Stimulated activated naive CD4-positive, alpha-beta T cell (primary cell): ENCODE results near the gene UPK3A.
"Not testable (repeated sequence)": the region's sequence is repeated elsewhere in the genome, so short reads cannot be mapped to it uniquely, and the experiment has no call there.

Experiments
- DNase-seq, 6 experiments: peaks; one replicate each; lab custom pipeline; 2025; lab: John Stamatoyannopoulos, UW

UPK3A gene

GRCh38 chr22:45309422-45310227, 24.9 kb downstream of the UPK3A start, which contains the start of gene FAM118A:
Gene FAM118A (plus strand): TSS chr22:45309934. CDS start chr22:45322380, 12,446 bp downstream.
- peak; percentile 86 to 98 (median 96) for DNase-seq

- peak in 3 of 6 experiments; percentile 29 to 32 (median 31) for DNase-seq
These were observed 25.7 kb downstream of the UPK3A start for GRCh38 chr22:45310331-45310976.

- DNase-seq: no peak
These were observed 26.3 kb downstream of the UPK3A start for GRCh38 chr22:45310977-45311531.

GRCh38 chr22:45312415-45312814, 27.7 kb downstream of the UPK3A start:
- DNase-seq: no peak

GRCh38 chr22:45312856-45313255, 28.1 kb downstream of the UPK3A start:
- no peak for DNase-seq

- no peak for DNase-seq
These were observed 29.4 kb downstream of the UPK3A start for GRCh38 chr22:45314054-45314721.

- no peak for DNase-seq
These were observed 30.0 kb downstream of the UPK3A start for GRCh38 chr22:45314786-45315185.

GRCh38 chr22:45316796-45317526, 32.2 kb downstream of the UPK3A start:
- no peak for DNase-seq

- DNase-seq: peak in 3 of 6 experiments; percentile 28 to 43 (median 37)
These were observed 32.9 kb downstream of the UPK3A start for GRCh38 chr22:45317551-45318167.

GRCh38 chr22:45318168-45318557, 33.4 kb downstream of the UPK3A start:
- DNase-seq: peak; percentile 78 to 96 (median 93)

- peak; percentile 58 to 79 (median 70) for DNase-seq
These were observed 34.0 kb downstream of the UPK3A start for GRCh38 chr22:45318558-45319323.

GRCh38 chr22:45319324-45319685, 34.6 kb downstream of the UPK3A start:
- DNase-seq: peak in 1 of 6 experiments; percentile 62

- DNase-seq: no peak
These were observed 35.7 kb downstream of the UPK3A start for GRCh38 chr22:45320357-45320976.

GRCh38 chr22:45321827-45322226, 37.1 kb downstream of the UPK3A start:
- DNase-seq: peak in 2 of 6 experiments; percentile 16 to 23

GRCh38 chr22:45322873-45323525, 38.2 kb downstream of the UPK3A start:
- DNase-seq: peak in 2 of 6 experiments; percentile 18 to 27

- no peak for DNase-seq
These were observed 38.9 kb downstream of the UPK3A start for GRCh38 chr22:45323695-45324094.

- DNase-seq: no peak
These were observed 39.6 kb downstream of the UPK3A start for GRCh38 chr22:45324311-45324711.

- not testable (repeated sequence) for DNase-seq
These were observed 43.5 kb downstream of the UPK3A start for GRCh38 chr22:45328261-45328660.

- no peak for DNase-seq
These were observed 44.2 kb downstream of the UPK3A start for GRCh38 chr22:45328822-45329529.
